Measurements from ENCODE around the gene ITPKB.

The ITPKB gene

GRCh38 chr1:226685196-226685820 is 53.8 kb downstream of the ITPKB start:
- no peak for DNase-seq (ENCODE audit: low read depth)

- DNase-seq (ENCODE audit: low read depth), result no peak
Observed at GRCh38 chr1:226684026-226684425, 55.1 kb downstream of the ITPKB start.

GRCh38 chr1:226682871-226683814 is 55.9 kb downstream of the ITPKB start:
- no peak for DNase-seq (ENCODE audit: low read depth)

GRCh38 chr1:226681652-226682493 is 57.2 kb downstream of the ITPKB start:
- no peak for DNase-seq (ENCODE audit: low read depth)

- no peak for DNase-seq (ENCODE audit: low read depth)
Observed at GRCh38 chr1:226680653-226681052, 58.4 kb downstream of the ITPKB start.

GRCh38 chr1:226679853-226680516 is 59.1 kb downstream of the ITPKB start:
- peak; percentile 72 for DNase-seq (ENCODE audit: low read depth)

- no peak for DNase-seq (ENCODE audit: low read depth)
Observed at GRCh38 chr1:226679262-226679661, 59.8 kb downstream of the ITPKB start.

GRCh38 chr1:226678701-226679100 is 60.4 kb downstream of the ITPKB start:
- DNase-seq (ENCODE audit: low read depth), result no peak

GRCh38 chr1:226678251-226678650 is 60.8 kb downstream of the ITPKB start:
- DNase-seq (ENCODE audit: low read depth), result no peak

GRCh38 chr1:226677027-226678020 is 61.8 kb downstream of the ITPKB start:
- DNase-seq (ENCODE audit: low read depth), result no peak

GRCh38 chr1:226676381-226676780 is 62.7 kb downstream of the ITPKB start:
- no peak for DNase-seq (ENCODE audit: low read depth)

GRCh38 chr1:226675715-226676357 is 63.2 kb downstream of the ITPKB start:
- DNase-seq (ENCODE audit: low read depth), result no peak

- peak; percentile 31 for DNase-seq (ENCODE audit: low read depth)
Observed at GRCh38 chr1:226674892-226675714, 64.0 kb downstream of the ITPKB start.

GRCh38 chr1:226672339-226672762 is 66.7 kb downstream of the ITPKB start:
- no peak for DNase-seq (ENCODE audit: low read depth)

- no peak for DNase-seq (ENCODE audit: low read depth)
Observed at GRCh38 chr1:226671277-226671676, 67.8 kb downstream of the ITPKB start.

GRCh38 chr1:226670073-226670472 is 69.0 kb downstream of the ITPKB start:
- no peak for DNase-seq (ENCODE audit: low read depth)

GRCh38 chr1:226668173-226668560 is 70.9 kb downstream of the ITPKB start:
- no peak for DNase-seq (ENCODE audit: low read depth)

GRCh38 chr1:226666692-226667091 is 72.4 kb downstream of the ITPKB start:
- DNase-seq (ENCODE audit: low read depth), result no peak

GRCh38 chr1:226666164-226666506 is 72.9 kb downstream of the ITPKB start:
- no peak for DNase-seq (ENCODE audit: low read depth)

All from stimulated activated CD8-positive, alpha-beta memory T cell treated with anti-CD3 and anti-CD28 coated beads, Interleukin-15, amount 100 ng/mL, for 24 hours (primary cell).